Upper lobe of left lung (tissue), 4 donors: Measurements from ENCODE around the gene APC2.

ENCODE experiments used
- CTCF ChIP-seq, 6 experiments: fragments of 450-650 bp in 4 of 6; fragments of 200-600 bp in 2 of 6; sonication (generic) in 2 of 6; IDR thresholded peaks; one replicate each; pipeline ENCODE4 v1.5.1; 2016 to 2019; ENCODE audit warnings: antibody characterized with exemption in 6 of 6
- EP300 ChIP-seq, 4 donors: sonication (generic); formaldehyde crosslinking; IDR thresholded peaks; one replicate each; pipeline ENCODE4 v1.5.1; 2017; ENCODE audit warnings: antibody characterized with exemption in 4 of 4, control low read depth in 2 of 4
- POLR2A ChIP-seq, 4 donors: fragments of 450-650 bp; IDR thresholded peaks; one replicate each; pipeline ENCODE4 v1.5.1; 2016 to 2017; ENCODE audit warnings: antibody characterized with exemption in 4 of 4, mild to moderate bottlenecking in 2 of 4
- POLR2AphosphoS5 ChIP-seq, 2 donors: sonication (generic); formaldehyde crosslinking; IDR thresholded peaks; one replicate each; pipeline ENCODE4 v1.5.1; 2017; ENCODE audit warnings: antibody characterized with exemption in 2 of 2

- TF ChIP-seq CTCF (IDR thresholded peaks at IDR 0.05) = no peak
- no peak for TF ChIP-seq POLR2AphosphoS5 (IDR thresholded peaks at IDR 0.05)
- TF ChIP-seq POLR2A (IDR thresholded peaks at IDR 0.05) = no peak
- no peak for TF ChIP-seq EP300 (IDR thresholded peaks at IDR 0.05)
Measured at GRCh38 chr19:1457892-1458291, 8.0 kb downstream of the APC2 start.
